ENCODE results near the gene DNAJC21. TPM values are rescaled to one million over a fixed set of nuclear protein-coding genes. Genes with fewer than 3 reads are reported as not detected.
A peak's percentile ranks its signal among the peaks of the same experiment; 100 is the strongest.

Gene DNAJC21
- total and polyA plus RNA-seq, 9 of the 15 experiments (the other 6 are each of a cell fraction or from before 2014, with no cell fraction given), result 26.6 to 105 (median 70.7) TPM

DNA sequence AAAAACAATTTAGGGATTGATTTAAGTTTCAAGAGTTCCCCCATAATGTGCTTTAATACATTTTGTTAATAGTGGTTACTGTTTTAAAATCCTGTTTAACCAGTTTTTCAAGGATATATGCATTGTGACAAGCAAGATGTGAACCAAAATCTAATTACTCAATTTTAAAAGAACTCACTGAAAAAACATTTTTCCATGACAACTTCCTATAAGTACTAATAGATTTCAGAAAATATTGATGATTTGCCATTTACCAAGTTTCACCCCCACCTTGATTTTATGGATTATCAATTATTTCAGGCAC, 4.9 kb upstream of the DNAJC21 start:
- Histone ChIP-seq H3K4me3 (no peak overlapping the region), H3K9me3 (replicated peaks; ENCODE audit: control insufficient read depth, insufficient read depth, low read depth, low read length) (no peaks in the 10 kb centered on the region), H2AFZ (ENCODE audit: low read depth, low read length) (no peak overlapping the region), H3K4me2 (ENCODE audit: insufficient read depth, low read length) (no peak overlapping the region), H3K79me2 (ENCODE audit: control insufficient read depth, insufficient read depth, low read length) (peaks cover 64% of the 10 kb centered on the region), H3K9ac (ENCODE audit: insufficient read depth in 1 of 2, low read depth in 2 of 2, low read length in 2 of 2) (no peak overlapping the region), H4K20me1 (replicated peaks; ENCODE audit: control insufficient read depth, insufficient read depth, low read length) (no peaks in the 10 kb centered on the region), H3K36me3 (ENCODE audit: control insufficient read depth, insufficient read depth, low read length) (peaks cover 87% of the 10 kb centered on the region), H3K27ac (ENCODE audit: extremely low read depth, low read depth, low read length) (peak overlapping the region; percentile 78; the same call in 2 of the 3 replicates), H3K4me1 (replicated peaks in 1 of 2; ENCODE audit: control insufficient read depth in 2 of 2, insufficient read depth in 2 of 2, low read length in 2 of 2) (peaks cover 16 to 24% of the 10 kb centered on the region in 2 experiments), H3K9me1 (ENCODE audit: control insufficient read depth, insufficient read depth, low read length) (no peaks in the 10 kb centered on the region), H3K27me3 (ENCODE audit: control insufficient read depth in 2 of 2, insufficient read depth in 2 of 2, low read length in 2 of 2) (no peaks in the 10 kb centered on the region)
- intact Hi-C loops (cut with micrococcal nuclease) (no loop called here), in situ Hi-C loops (cut with MboI) (loop anchor here (25.0 kb wide), 1 partner anchor 1462 kb away; no protein-coding TSS in a partner anchor)
- no peak for DNase-seq (ENCODE audit: extremely low read depth in 1 of 4, low spot score in 3 of 4)
- BruUV-seq (replicated peaks), result no TSS peak
- ATAC-seq, result no peak
- ChIA-PET POLR2A (interaction anchor here (4.2 kb wide), 1 partner anchor 9 kb away, joined by 37 read pairs; the partner anchor contains the start of genes BRIX1 and RAD1), CTCF (ENCODE audit: low intra/inter-chr PET ratio) (no interaction called here)
- TF ChIP-seq L3MBTL2 (IDR thresholded peaks at IDR 0.05) (no peak), POLR2H (tag; IDR thresholded peaks at IDR 0.05; ENCODE audit: low read depth) (0 out of 2 replicates have a peak, but pooled peaks have one; percentile 6), SLC30A9 (CRISPR knock-in tag; IDR thresholded peaks at IDR 0.05) (no peak), KDM4B (IDR thresholded peaks at IDR 0.05; ENCODE audit: borderline replicate concordance in 2 of 2, low read depth in 1 of 2) (0 out of 4 replicates have a peak, but pooled peaks of 1 of the 2 experiments have one; percentile 5), CSDE1 (IDR thresholded peaks at IDR 0.05) (0 out of 4 replicates have a peak, but pooled peaks of 1 of the 2 experiments have one; percentile 4), GTF2E2 (tag; IDR thresholded peaks at IDR 0.05) (0 out of 2 replicates have a peak, but pooled peaks have one; percentile 21)
- no peak for FAIRE-seq
